GM12864 (cell line): ENCODE results near the gene CALML5.

Experiments used
- DNase-seq: peaks from one replicate; pipeline ENCODE4 v3.0.0-alpha.2; 2011; ENCODE audit warnings: low read depth
- H3K4me3 ChIP-seq: 2 replicates; pipeline ENCODE4 v1.5.1; 2011; ENCODE audit warnings: mild to moderate bottlenecking, low read depth, low read length, control low read depth
- CTCF ChIP-seq: IDR thresholded peaks from 2 replicates; pipeline ENCODE4 v1.5.1; 2011; ENCODE audit warnings: low read depth, mild to moderate bottlenecking, moderate library complexity, low read length, control low read depth, inconsistent platforms; ENCODE audit errors: missing control alignments

Gene CALML5

GRCh38 chr10:5449823-5450222 is 49.5 kb downstream of the CALML5 start:
- TF ChIP-seq CTCF, result no peak
- no peak for DNase-seq
- no peak overlapping the region for H3K4me3 ChIP-seq

GRCh38 chr10:5449227-5449626 is 50.1 kb downstream of the CALML5 start:
- no peak for DNase-seq
- no peak for TF ChIP-seq CTCF
- no peak overlapping the region for H3K4me3 ChIP-seq
